HEK293 (cell line): ENCODE measurements around the gene NIP7.
"Not testable (repeated sequence)": the region's sequence is repeated elsewhere in the genome, so short reads cannot be mapped to it uniquely, and the experiment has no call there.

Experiments
- YY1 ChIP-seq: fragments of 450-650 bp; formaldehyde crosslinking; IDR thresholded peaks from 2 replicates; pipeline ENCODE4 v1.5.1; 2018; ENCODE audit warnings: missing biosample characterization, missing genetic modification characterization
- ZBTB7A ChIP-seq: fragments of 450-650 bp; formaldehyde crosslinking; IDR thresholded peaks from 2 replicates; pipeline ENCODE4 v1.5.1; 2016; ENCODE audit warnings: low read depth, missing biosample characterization, missing genetic modification characterization
- ZNF473 ChIP-seq: fragments of 450-650 bp; formaldehyde crosslinking; IDR thresholded peaks from 2 replicates; pipeline ENCODE4 v1.5.1; 2017; ENCODE audit warnings: missing biosample characterization, missing genetic modification characterization
- TF ChIP-seq, protein P1 (sequence below): fragments of 450-650 bp; formaldehyde crosslinking; IDR thresholded peaks from 2 replicates; pipeline ENCODE4 v1.5.1; 2016; ENCODE audit warnings: missing biosample characterization, missing genetic modification characterization
- TF ChIP-seq, protein P2 (sequence below): fragments of 450-650 bp; formaldehyde crosslinking; IDR thresholded peaks from 2 replicates; pipeline ENCODE4 v1.5.1; 2016; ENCODE audit warnings: missing biosample characterization, missing genetic modification characterization

DNA sequence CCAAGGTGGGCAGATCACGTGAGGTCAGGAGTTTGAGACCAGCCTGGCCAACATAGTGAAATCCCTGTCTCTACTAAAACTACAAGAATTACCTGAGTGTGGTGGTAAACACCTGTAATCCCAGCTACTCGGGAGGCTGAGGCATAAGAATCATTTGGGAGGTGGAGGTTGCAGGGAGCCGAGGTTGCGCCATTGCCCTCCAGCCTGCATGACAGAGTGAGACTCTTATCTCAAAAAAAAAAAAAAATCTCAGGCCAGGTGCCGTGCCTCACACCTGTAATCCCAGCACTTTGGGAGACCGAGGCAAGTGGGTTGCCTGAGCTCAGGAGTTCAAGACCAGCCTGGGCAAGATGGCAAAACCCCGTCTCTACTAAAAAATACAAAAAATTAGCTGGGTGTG is 42.8 kb upstream of the NIP7 start:
- TF ChIP-seq, protein P1, sequence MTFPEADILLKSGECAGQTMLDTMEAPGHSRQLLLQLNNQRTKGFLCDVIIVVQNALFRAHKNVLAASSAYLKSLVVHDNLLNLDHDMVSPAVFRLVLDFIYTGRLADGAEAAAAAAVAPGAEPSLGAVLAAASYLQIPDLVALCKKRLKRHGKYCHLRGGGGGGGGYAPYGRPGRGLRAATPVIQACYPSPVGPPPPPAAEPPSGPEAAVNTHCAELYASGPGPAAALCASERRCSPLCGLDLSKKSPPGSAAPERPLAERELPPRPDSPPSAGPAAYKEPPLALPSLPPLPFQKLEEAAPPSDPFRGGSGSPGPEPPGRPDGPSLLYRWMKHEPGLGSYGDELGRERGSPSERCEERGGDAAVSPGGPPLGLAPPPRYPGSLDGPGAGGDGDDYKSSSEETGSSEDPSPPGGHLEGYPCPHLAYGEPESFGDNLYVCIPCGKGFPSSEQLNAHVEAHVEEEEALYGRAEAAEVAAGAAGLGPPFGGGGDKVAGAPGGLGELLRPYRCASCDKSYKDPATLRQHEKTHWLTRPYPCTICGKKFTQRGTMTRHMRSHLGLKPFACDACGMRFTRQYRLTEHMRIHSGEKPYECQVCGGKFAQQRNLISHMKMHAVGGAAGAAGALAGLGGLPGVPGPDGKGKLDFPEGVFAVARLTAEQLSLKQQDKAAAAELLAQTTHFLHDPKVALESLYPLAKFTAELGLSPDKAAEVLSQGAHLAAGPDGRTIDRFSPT (tag by site-specific recombination), result not testable (repeated sequence)
- TF ChIP-seq ZBTB7A (tag by site-specific recombination); YY1 (tag by site-specific recombination); ZNF473: not testable (repeated sequence)
- TF ChIP-seq, protein P2, sequence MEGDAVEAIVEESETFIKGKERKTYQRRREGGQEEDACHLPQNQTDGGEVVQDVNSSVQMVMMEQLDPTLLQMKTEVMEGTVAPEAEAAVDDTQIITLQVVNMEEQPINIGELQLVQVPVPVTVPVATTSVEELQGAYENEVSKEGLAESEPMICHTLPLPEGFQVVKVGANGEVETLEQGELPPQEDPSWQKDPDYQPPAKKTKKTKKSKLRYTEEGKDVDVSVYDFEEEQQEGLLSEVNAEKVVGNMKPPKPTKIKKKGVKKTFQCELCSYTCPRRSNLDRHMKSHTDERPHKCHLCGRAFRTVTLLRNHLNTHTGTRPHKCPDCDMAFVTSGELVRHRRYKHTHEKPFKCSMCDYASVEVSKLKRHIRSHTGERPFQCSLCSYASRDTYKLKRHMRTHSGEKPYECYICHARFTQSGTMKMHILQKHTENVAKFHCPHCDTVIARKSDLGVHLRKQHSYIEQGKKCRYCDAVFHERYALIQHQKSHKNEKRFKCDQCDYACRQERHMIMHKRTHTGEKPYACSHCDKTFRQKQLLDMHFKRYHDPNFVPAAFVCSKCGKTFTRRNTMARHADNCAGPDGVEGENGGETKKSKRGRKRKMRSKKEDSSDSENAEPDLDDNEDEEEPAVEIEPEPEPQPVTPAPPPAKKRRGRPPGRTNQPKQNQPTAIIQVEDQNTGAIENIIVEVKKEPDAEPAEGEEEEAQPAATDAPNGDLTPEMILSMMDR (tag by site-specific recombination), result not testable (repeated sequence)
